GM23338 (cell line): Measurements from ENCODE around the gene USP5. TPM values are rescaled to one million over a fixed set of nuclear protein-coding genes. Genes with fewer than 3 reads are reported as not detected.

ENCODE experiments used
- ATAC-seq: fragments of 200-7000 bp; cut with Tn5 transposase; 3 replicates; pipeline ENCODE4 v1.9.1; 2020
- DNase-seq: peaks from one replicate; pipeline ENCODE4 v3.0.0-alpha.2; 2015; ENCODE audit warnings: low spot score
- H2AFZ ChIP-seq: fragments of 200-600 bp; sonication (generic); 2 replicates; pipeline ENCODE4 v1.8.0; 2016; ENCODE audit warnings: antibody characterized with exemption, mild to moderate bottlenecking, moderate library complexity
- H3F3A ChIP-seq: fragments of 200-600 bp; sonication (generic); replicated peaks from 2 replicates; pipeline ENCODE4 v1.8.0; 2017; ENCODE audit warnings: antibody characterized with exemption, mixed run types, low read depth
- H3K27ac ChIP-seq: fragments of 200-600 bp; sonication (generic); 2 replicates; pipeline ENCODE4 v1.6.1; 2016; ENCODE audit warnings: low read depth
- H3K27me3 ChIP-seq: fragments of 200-600 bp; sonication (generic); 2 replicates; pipeline ENCODE4 v1.8.0; 2016; ENCODE audit warnings: mild to moderate bottlenecking, mixed run types, moderate library complexity; ENCODE audit not compliant: insufficient read depth
- H3K36me3 ChIP-seq: fragments of 200-600 bp; sonication (generic); 2 replicates; pipeline ENCODE4 v1.8.0; 2016; ENCODE audit warnings: mild to moderate bottlenecking; ENCODE audit not compliant: insufficient read depth
- H3K4me1 ChIP-seq: fragments of 200-600 bp; sonication (generic); 2 replicates; pipeline ENCODE4 v1.8.0; 2016; ENCODE audit warnings: mild to moderate bottlenecking, moderate library complexity; ENCODE audit not compliant: insufficient read depth
- H3K4me2 ChIP-seq: fragments of 200-600 bp; sonication (generic); 2 replicates; pipeline ENCODE4 v1.7.1; 2017; ENCODE audit warnings: mixed run types
- H3K4me3 ChIP-seq: fragments of 200-600 bp; sonication (generic); 2 replicates; pipeline ENCODE4 v1.6.1; 2016; ENCODE audit warnings: mixed run types
- H3K79me2 ChIP-seq: fragments of 200-600 bp; sonication (generic); replicated peaks from 2 replicates; pipeline ENCODE4 v1.8.0; 2017; ENCODE audit warnings: mild to moderate bottlenecking; ENCODE audit not compliant: insufficient read depth
- H3K9me2 ChIP-seq: fragments of 200-600 bp; sonication (generic); 2 replicates; pipeline ENCODE4 v1.8.0; 2017; ENCODE audit not compliant: insufficient read depth
- H4K20me1 ChIP-seq: fragments of 200-600 bp; sonication (generic); replicated peaks from 2 replicates; pipeline ENCODE4 v1.8.0; 2017; ENCODE audit warnings: mild to moderate bottlenecking; ENCODE audit not compliant: insufficient read depth
- H3K27ac Mint-ChIP-seq: 2 replicates; pipeline ENCODE4 v1.8.0; 2020; ENCODE audit warnings: inconsistent platforms, mild to moderate bottlenecking, moderate library complexity, mixed read lengths
- H3K27me3 Mint-ChIP-seq: 3 replicates; pipeline ENCODE4 v1.8.0; 2022; ENCODE audit warnings: low read depth, mild to moderate bottlenecking, moderate library complexity, mixed read lengths, inconsistent platforms; ENCODE audit not compliant: insufficient read depth, poor library complexity
- H3K36me3 Mint-ChIP-seq: 3 replicates; pipeline ENCODE4 v1.8.0; 2021; ENCODE audit warnings: low read depth, mild to moderate bottlenecking, inconsistent platforms, moderate library complexity, mixed read lengths
- H3K4me1 Mint-ChIP-seq: 3 replicates; pipeline ENCODE4 v1.8.0; 2020; ENCODE audit warnings: mild to moderate bottlenecking, inconsistent platforms, mixed read lengths
- H3K4me3 Mint-ChIP-seq: 3 replicates; pipeline ENCODE4 v1.8.0; 2021; ENCODE audit warnings: moderate library complexity, mild to moderate bottlenecking, inconsistent platforms, mixed read lengths
- H3K9me3 Mint-ChIP-seq: 3 replicates; pipeline ENCODE4 v1.8.0; 2020; ENCODE audit warnings: moderate library complexity, mild to moderate bottlenecking, inconsistent platforms, mixed read lengths
- EZH2phosphoT487 ChIP-seq: fragments of 200-600 bp; sonication (generic); IDR thresholded peaks from one replicate; pipeline ENCODE4 v1.8.1; 2018; ENCODE audit warnings: antibody characterized with exemption; ENCODE audit not compliant: unreplicated experiment
- JUNB ChIP-seq: IDR thresholded peaks from one replicate; pipeline ENCODE4 v1.6.1; 2016; ENCODE audit warnings: antibody characterized with exemption; ENCODE audit not compliant: unreplicated experiment
- POLR2AphosphoS5 ChIP-seq: IDR thresholded peaks from 2 replicates; pipeline ENCODE4 v1.6.1; 2016; ENCODE audit warnings: antibody characterized with exemption, low read depth
- REST ChIP-seq: IDR thresholded peaks from one replicate; pipeline ENCODE4 v1.6.1; 2018; ENCODE audit warnings: antibody characterized with exemption; ENCODE audit not compliant: unreplicated experiment
- ZNF331 ChIP-seq: fragments of 250-450 bp; sonication (Bioruptor Pico); IDR thresholded peaks from 2 replicates; pipeline ENCODE4 v1.5.0; 2020; ENCODE audit warnings: low read depth, mild to moderate bottlenecking, moderate library complexity
- polyA plus RNA-seq: library from polyadenylated mRNA; unstranded; fragments of >200 nt; fragmentation: Nextera tagmentation; extraction: Ambion mirVana; gene quantifications from 2 replicates; pipeline ENCODE4 v1.2.1, GENCODE V29; 2016
- total RNA-seq: library from RNA; depleted of rRNA; stranded (reverse); fragments of >200 nt; shearing (Covaris generic); gene quantifications from 2 replicates; pipeline ENCODE4 v1.2.3, GENCODE V29; 2014
- TF ChIP-seq, protein P1 (sequence below): fragments of 250-450 bp; sonication (Bioruptor Pico); IDR thresholded peaks from 2 replicates; pipeline ENCODE4 v1.5.0; 2020; ENCODE audit warnings: mild to moderate bottlenecking, moderate library complexity

The USP5 gene
- total and polyA plus RNA-seq, 2 experiments from 2014 or later = 35.1 to 109 TPM

DNA sequence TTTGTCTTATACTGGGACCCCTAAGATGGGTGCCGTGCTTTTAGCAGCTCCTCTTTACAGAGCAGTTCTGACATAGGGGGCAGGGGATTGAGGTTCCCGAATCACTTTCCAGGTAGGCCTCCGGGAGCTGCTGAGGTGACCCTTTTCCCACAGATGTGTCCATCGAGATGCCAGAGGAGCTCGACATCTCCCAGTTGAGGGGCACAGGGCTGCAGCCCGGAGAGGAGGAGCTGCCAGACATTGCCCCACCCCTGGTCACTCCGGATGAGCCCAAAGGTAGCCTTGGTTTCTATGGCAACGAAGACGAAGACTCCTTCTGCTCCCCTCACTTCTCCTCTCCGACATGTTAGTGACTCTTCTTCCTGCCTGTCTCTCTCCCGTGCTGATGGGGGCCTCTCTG is 11.1 kb downstream of the USP5 start:
- Histone ChIP-seq H3K36me3 (peaks cover 8% of the 10 kb centered on the region), H3K27ac (no peak overlapping the region), H3K4me1 (peaks cover 17% of the 10 kb centered on the region), H3K9me2 (no peaks in the 10 kb centered on the region), H3K4me2 (no peak overlapping the region), H4K20me1 (peaks cover 4% of the 10 kb centered on the region; the same call in 1 of the 2 replicates), H3K4me3 (no peak overlapping the region), H3K27me3 (no peaks in the 10 kb centered on the region), H2AFZ (no peak overlapping the region), H3K79me2 (peaks cover 7% of the 10 kb centered on the region), H3F3A (peaks cover 16% of the 10 kb centered on the region)
- no peak for DNase-seq
- no peak for ATAC-seq
- Mint-ChIP-seq H3K36me3 (peaks cover 73% of the 10 kb centered on the region), H3K27ac (no peak overlapping the region), H3K9me3 (no peaks in the 10 kb centered on the region; the same call in 2 of the 3 replicates), H3K4me3 (peak overlapping the region; percentile 12; the same call in 1 of the 3 replicates), H3K27me3 (peaks cover 16% of the 10 kb centered on the region), H3K4me1 (peaks cover 14% of the 10 kb centered on the region)
- TF ChIP-seq ZNF331 (CRISPR knock-in tag) (no peak), POLR2AphosphoS5 (no peak), JUNB (no peak)
- TF ChIP-seq, protein P1, sequence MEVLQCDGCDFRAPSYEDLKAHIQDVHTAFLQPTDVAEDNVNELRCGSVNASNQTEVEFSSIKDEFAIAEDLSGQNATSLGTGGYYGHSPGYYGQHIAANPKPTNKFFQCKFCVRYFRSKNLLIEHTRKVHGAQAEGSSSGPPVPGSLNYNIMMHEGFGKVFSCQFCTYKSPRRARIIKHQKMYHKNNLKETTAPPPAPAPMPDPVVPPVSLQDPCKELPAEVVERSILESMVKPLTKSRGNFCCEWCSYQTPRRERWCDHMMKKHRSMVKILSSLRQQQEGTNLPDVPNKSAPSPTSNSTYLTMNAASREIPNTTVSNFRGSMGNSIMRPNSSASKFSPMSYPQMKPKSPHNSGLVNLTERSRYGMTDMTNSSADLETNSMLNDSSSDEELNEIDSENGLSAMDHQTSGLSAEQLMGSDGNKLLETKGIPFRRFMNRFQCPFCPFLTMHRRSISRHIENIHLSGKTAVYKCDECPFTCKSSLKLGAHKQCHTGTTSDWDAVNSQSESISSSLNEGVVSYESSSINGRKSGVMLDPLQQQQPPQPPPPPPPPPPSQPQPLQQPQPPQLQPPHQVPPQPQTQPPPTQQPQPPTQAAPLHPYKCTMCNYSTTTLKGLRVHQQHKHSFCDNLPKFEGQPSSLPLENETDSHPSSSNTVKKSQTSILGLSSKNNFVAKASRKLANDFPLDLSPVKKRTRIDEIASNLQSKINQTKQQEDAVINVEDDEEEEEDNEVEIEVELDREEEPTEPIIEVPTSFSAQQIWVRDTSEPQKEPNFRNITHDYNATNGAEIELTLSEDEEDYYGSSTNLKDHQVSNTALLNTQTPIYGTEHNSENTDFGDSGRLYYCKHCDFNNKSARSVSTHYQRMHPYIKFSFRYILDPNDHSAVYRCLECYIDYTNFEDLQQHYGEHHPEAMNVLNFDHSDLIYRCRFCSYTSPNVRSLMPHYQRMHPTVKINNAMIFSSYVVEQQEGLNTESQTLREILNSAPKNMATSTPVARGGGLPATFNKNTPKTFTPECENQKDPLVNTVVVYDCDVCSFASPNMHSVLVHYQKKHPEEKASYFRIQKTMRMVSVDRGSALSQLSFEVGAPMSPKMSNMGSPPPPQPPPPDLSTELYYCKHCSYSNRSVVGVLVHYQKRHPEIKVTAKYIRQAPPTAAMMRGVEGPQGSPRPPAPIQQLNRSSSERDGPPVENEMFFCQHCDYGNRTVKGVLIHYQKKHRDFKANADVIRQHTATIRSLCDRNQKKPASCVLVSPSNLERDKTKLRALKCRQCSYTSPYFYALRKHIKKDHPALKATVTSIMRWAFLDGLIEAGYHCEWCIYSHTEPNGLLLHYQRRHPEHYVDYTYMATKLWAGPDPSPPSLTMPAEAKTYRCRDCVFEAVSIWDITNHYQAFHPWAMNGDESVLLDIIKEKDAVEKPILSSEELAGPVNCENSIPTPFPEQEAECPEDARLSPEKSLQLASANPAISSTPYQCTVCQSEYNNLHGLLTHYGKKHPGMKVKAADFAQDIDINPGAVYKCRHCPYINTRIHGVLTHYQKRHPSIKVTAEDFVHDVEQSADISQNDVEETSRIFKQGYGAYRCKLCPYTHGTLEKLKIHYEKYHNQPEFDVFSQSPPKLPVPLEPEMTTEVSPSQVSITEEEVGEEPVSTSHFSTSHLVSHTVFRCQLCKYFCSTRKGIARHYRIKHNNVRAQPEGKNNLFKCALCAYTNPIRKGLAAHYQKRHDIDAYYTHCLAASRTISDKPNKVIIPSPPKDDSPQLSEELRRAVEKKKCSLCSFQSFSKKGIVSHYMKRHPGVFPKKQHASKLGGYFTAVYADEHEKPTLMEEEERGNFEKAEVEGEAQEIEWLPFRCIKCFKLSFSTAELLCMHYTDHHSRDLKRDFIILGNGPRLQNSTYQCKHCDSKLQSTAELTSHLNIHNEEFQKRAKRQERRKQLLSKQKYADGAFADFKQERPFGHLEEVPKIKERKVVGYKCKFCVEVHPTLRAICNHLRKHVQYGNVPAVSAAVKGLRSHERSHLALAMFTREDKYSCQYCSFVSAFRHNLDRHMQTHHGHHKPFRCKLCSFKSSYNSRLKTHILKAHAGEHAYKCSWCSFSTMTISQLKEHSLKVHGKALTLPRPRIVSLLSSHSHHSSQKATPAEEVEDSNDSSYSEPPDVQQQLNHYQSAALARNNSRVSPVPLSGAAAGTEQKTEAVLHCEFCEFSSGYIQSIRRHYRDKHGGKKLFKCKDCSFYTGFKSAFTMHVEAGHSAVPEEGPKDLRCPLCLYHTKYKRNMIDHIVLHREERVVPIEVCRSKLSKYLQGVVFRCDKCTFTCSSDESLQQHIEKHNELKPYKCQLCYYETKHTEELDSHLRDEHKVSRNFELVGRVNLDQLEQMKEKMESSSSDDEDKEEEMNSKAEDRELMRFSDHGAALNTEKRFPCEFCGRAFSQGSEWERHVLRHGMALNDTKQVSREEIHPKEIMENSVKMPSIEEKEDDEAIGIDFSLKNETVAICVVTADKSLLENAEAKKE = no peak

GRCh38 chr12:6863586-6864321 is 11.8 kb downstream of the USP5 start:
- Histone ChIP-seq H3K36me3 (peaks cover 8% of the 10 kb centered on the region), H3K4me1 (peaks cover 22% of the 10 kb centered on the region), H3K4me3 (no peak overlapping the region), H2AFZ (no peak overlapping the region), H3K9me2 (no peaks in the 10 kb centered on the region), H3K79me2 (peaks cover 14% of the 10 kb centered on the region), H4K20me1 (peaks cover 4% of the 10 kb centered on the region), H3K27ac (no peak overlapping the region), H3K4me2 (no peak overlapping the region), H3F3A (peaks cover 23% of the 10 kb centered on the region), H3K27me3 (no peaks in the 10 kb centered on the region)
- peaks cover 22% of the 10 kb centered on the region for H3K27me3 Mint-ChIP-seq
- H3K4me3 Mint-ChIP-seq = peak overlapping the region; percentile 12; the same call in 1 of the 3 replicates
- H3K4me1 Mint-ChIP-seq = peaks cover 20% of the 10 kb centered on the region
- DNase-seq (no peak), ATAC-seq (no peak)
- H3K27ac Mint-ChIP-seq = no peak overlapping the region
- H3K9me3 Mint-ChIP-seq = no peaks in the 10 kb centered on the region; the same call in 2 of the 3 replicates
- H3K36me3 Mint-ChIP-seq = peaks cover 76% of the 10 kb centered on the region
- TF ChIP-seq EZH2phosphoT487 (no peak), REST (no peak)
